IMR-90 (cell line): ENCODE results near the gene NEXN. TPM values are rescaled to one million over a fixed set of nuclear protein-coding genes. Genes with fewer than 3 reads are reported as not detected.
A peak's percentile ranks its signal among the peaks of the same experiment; 100 is the strongest.

ENCODE experiments used
- ATAC-seq: fragments of 200-7000 bp; cut with Tn5 transposase; 2 replicates; pipeline ENCODE4 v1.9.1; 2020; ENCODE audit warnings: low read depth, mild to moderate bottlenecking, moderate library complexity
- BruUV-seq: library from RNA; stranded (reverse); fragments of 400-500 nt; replicated peaks from 2 replicates; lab custom pipeline; 2021; lab: Mats Ljungman, UMichigan
- CTCF ChIA-PET: fragments of 300-600 bp; formaldehyde crosslinking; extraction: SDS; loops from one replicate; lab custom pipeline; 2021; ENCODE audit warnings: antibody characterized with exemption; lab: Yijun Ruan, JAX
- POLR2A ChIA-PET: fragments of 300-600 bp; sonication (Branson Sonifier 250); formaldehyde crosslinking; loops from one replicate; lab custom pipeline; 2022; ENCODE audit warnings: antibody characterized with exemption; ENCODE audit not compliant: unreplicated experiment; lab: Charles Lee
- DNase-seq: peaks from one replicate; pipeline ENCODE4 v3.0.0; 2013
- H2AFZ ChIP-seq: replicated peaks from 2 replicates; pipeline ENCODE3; 2013; ENCODE audit warnings: low read length, mild to moderate bottlenecking; ENCODE audit not compliant: poor library complexity
- H2AK5ac ChIP-seq: 2 replicates; pipeline ENCODE4 v1.6.1; 2013; ENCODE audit warnings: low read depth, low read length, inconsistent platforms
- H2AK9ac ChIP-seq: replicated peaks from 2 replicates; pipeline ENCODE3; 2013; ENCODE audit warnings: mild to moderate bottlenecking, low read depth, low read length, moderate library complexity; ENCODE audit not compliant: poor library complexity
- H2BK120ac ChIP-seq: 2 replicates; pipeline ENCODE4 v1.6.1; 2013; ENCODE audit warnings: low read depth, low read length, inconsistent platforms
- H2BK15ac ChIP-seq: 3 replicates; pipeline ENCODE4 v1.6.1; 2013; ENCODE audit warnings: low read depth, low read length, inconsistent platforms
- H2BK20ac ChIP-seq: 2 replicates; pipeline ENCODE4 v1.6.1; 2013; ENCODE audit warnings: low read depth, mild to moderate bottlenecking, inconsistent platforms, low read length, moderate library complexity
- H2BK5ac ChIP-seq: 2 replicates; pipeline ENCODE4 v1.6.1; 2013; ENCODE audit warnings: mild to moderate bottlenecking, low read depth, low read length, inconsistent platforms; ENCODE audit not compliant: poor library complexity, severe bottlenecking
- H3K14ac ChIP-seq: replicated peaks from 2 replicates; pipeline ENCODE4 v1.6.1; 2013; ENCODE audit warnings: low read depth, low read length, inconsistent platforms
- H3K18ac ChIP-seq: 2 replicates; pipeline ENCODE4 v1.6.1; 2013; ENCODE audit warnings: low read depth, low read length, control low read depth
- H3K23ac ChIP-seq: 2 replicates; pipeline ENCODE4 v1.6.1; 2013; ENCODE audit warnings: low read depth, low read length, inconsistent platforms
- H3K27ac ChIP-seq: 2 replicates; pipeline ENCODE4 v1.5.1; 2013; ENCODE audit warnings: mild to moderate bottlenecking, control low read depth, low read length; ENCODE audit not compliant: insufficient read depth
- H3K27me3 ChIP-seq: 2 replicates; pipeline ENCODE4 v1.6.1; 2013; ENCODE audit warnings: low read length; ENCODE audit not compliant: control insufficient read depth, insufficient read depth
- H3K36me3 ChIP-seq: 2 replicates; pipeline ENCODE4 v1.6.1; 2013; ENCODE audit warnings: low read length, mixed read lengths; ENCODE audit not compliant: control insufficient read depth, insufficient read depth
- H3K4ac ChIP-seq: 2 replicates; pipeline ENCODE4 v1.6.1; 2013; ENCODE audit warnings: low read depth, low read length, inconsistent platforms
- H3K4me1 ChIP-seq: 2 replicates; pipeline ENCODE4 v1.6.1; 2013; ENCODE audit warnings: low read length, mixed read lengths; ENCODE audit not compliant: control insufficient read depth, insufficient read depth
- H3K4me2 ChIP-seq: 2 replicates; pipeline ENCODE4 v1.6.1; 2013; ENCODE audit warnings: low read depth, mild to moderate bottlenecking, control low read depth, low read length, moderate library complexity
- H3K4me3 ChIP-seq: 2 replicates; pipeline ENCODE4 v1.5.1; 2013; ENCODE audit warnings: low read depth, mild to moderate bottlenecking, control low read depth, low read length, moderate library complexity; ENCODE audit not compliant: insufficient read depth
- H3K56ac ChIP-seq: 2 replicates; pipeline ENCODE4 v1.6.1; 2013; ENCODE audit warnings: low read length, inconsistent platforms; ENCODE audit not compliant: insufficient read depth; ENCODE audit errors: extremely low read depth
- H3K79me1 ChIP-seq, 2 experiments: 2 replicates each; pipeline ENCODE4 v1.6.1; 2013; ENCODE audit warnings: low read length in 2 of 2, inconsistent platforms in 1 of 2, low read depth in 1 of 2
- H3K9ac ChIP-seq: 2 replicates; pipeline ENCODE4 v1.6.1; 2013; ENCODE audit warnings: low read depth, low read length, control low read depth
- H3K9me1 ChIP-seq: 2 replicates; pipeline ENCODE4 v1.6.1; 2013; ENCODE audit warnings: low read length, inconsistent platforms; ENCODE audit not compliant: insufficient read depth
- H3K9me3 ChIP-seq: 2 replicates; pipeline ENCODE4 v1.6.1; 2013; ENCODE audit warnings: low read length; ENCODE audit not compliant: control insufficient read depth, insufficient read depth
- H4K20me1 ChIP-seq: 2 replicates; pipeline ENCODE4 v1.6.1; 2013; ENCODE audit warnings: low read length, inconsistent platforms; ENCODE audit not compliant: insufficient read depth
- H4K5ac ChIP-seq: 2 replicates; pipeline ENCODE4 v1.6.1; 2013; ENCODE audit warnings: mild to moderate bottlenecking, low read depth, low read length, control low read depth
- H4K8ac ChIP-seq, 2 experiments: 2 replicates each; pipeline ENCODE4 v1.6.1; 2013; ENCODE audit warnings: low read depth in 2 of 2, low read length in 2 of 2, control low read depth in 1 of 2, inconsistent platforms in 1 of 2
- H4K91ac ChIP-seq: 2 replicates; pipeline ENCODE4 v1.6.1; 2013; ENCODE audit warnings: low read depth, low read length, inconsistent platforms; ENCODE audit not compliant: insufficient read depth
- CHD1 ChIP-seq: IDR thresholded peaks from 2 replicates; pipeline ENCODE4 v1.6.1; 2012; ENCODE audit warnings: low read depth, low read length, improper control_type of control experiment
- WGBS, 2 experiments: methylation state at CpG; one replicate each; pipeline versions ENCODE4 v1.1.5 to v1.1.7; 2013; ENCODE audit warnings: missing lambda C conversion rate in 2 of 2; ENCODE audit not compliant: insufficient read length in 1 of 2; ENCODE audit errors: extremely low coverage in 2 of 2; 5-methylcytosine and 5-hydroxymethylcytosine counted together
- dilution Hi-C: fragments of 300-500 bp; cut with HindIII; formaldehyde crosslinking; loops from one replicate; pipeline ENCODE4 v1.14.3; 2018; ENCODE audit warnings: low sequenced_read_pairs; ENCODE audit not compliant: unreplicated experiment
- in situ Hi-C: fragments of 300-500 bp; cut with MboI; formaldehyde crosslinking; loops from 3 replicates; pipeline ENCODE4 v1.14.3; 2019; ENCODE audit warnings: low sequenced_read_pairs, inconsistent platforms, mixed read lengths
- intact Hi-C: fragments of 100-400 bp; cut with micrococcal nuclease; formaldehyde crosslinking; loops from 2 replicates; pipeline ENCODE4 v1.10.0; 2022
- polyA plus RNA-seq, 3 experiments: library from polyadenylated mRNA; depleted of rRNA; stranded (reverse); fragments of >200 nt; gene quantifications; 2 replicates each; pipeline ENCODE4 v1.2.3, GENCODE V29; 2012; ENCODE audit warnings: low replicate concordance in 1 of 3
- total RNA-seq: library from RNA; depleted of rRNA; stranded (reverse); fragments of >200 nt; gene quantifications from 2 replicates; pipeline ENCODE4 v1.2.3, GENCODE V29; 2012

The NEXN gene
- total and polyA plus RNA-seq, 2 of the 4 experiments (the other 2 are of a cell fraction): 5.2 to 16.1 TPM

- DNase-seq (no peak), ATAC-seq (no peak)
- in situ Hi-C loops: no loop called here
- Histone ChIP-seq H4K5ac (no peak overlapping the region), H4K8ac (peak overlapping the region in 1 of 2 experiments; percentile 10; a peak in 1 of 4 replicates), H3K14ac (no peak overlapping the region), H4K91ac (no peak overlapping the region), H2BK5ac (no peak overlapping the region), H2BK15ac (no peak overlapping the region), H3K4me1 (no peaks in the 10 kb centered on the region), H2AK9ac (no peak overlapping the region), H2AFZ (no peak overlapping the region), H3K23ac (no peak overlapping the region), H3K79me1 (peaks cover 3 to 18% of the 10 kb centered on the region in 2 experiments), H4K20me1 (peaks cover 6% of the 10 kb centered on the region; the same call in 1 of the 2 replicates), H3K4me2 (no peak overlapping the region), H3K36me3 (peaks cover 38% of the 10 kb centered on the region), H3K9ac (no peak overlapping the region), H2AK5ac (no peak overlapping the region), H3K56ac (no peak overlapping the region), H3K9me1 (no peaks in the 10 kb centered on the region), H3K9me3 (no peaks in the 10 kb centered on the region), H3K4ac (no peak overlapping the region), H3K27ac (no peak overlapping the region), H3K18ac (no peak overlapping the region), H3K4me3 (no peak overlapping the region), H2BK120ac (no peak overlapping the region), H2BK20ac (no peak overlapping the region), H3K27me3 (no peaks in the 10 kb centered on the region)
- TSS peak; percentile 84 for BruUV-seq
- intact Hi-C loops: no loop called here
- TF ChIP-seq CHD1: no peak
- CTCF ChIA-PET: no interaction called here
- 88% methylated on average over 1 of the region's 4 CpGs; no CpG with 5 or more reads in 1 of the 2 experiments for WGBS, 2 experiments
- POLR2A ChIA-PET: no interaction called here
- dilution Hi-C loops: no loop called here
Observed at GRCh38 chr1:77942400-77943140, 54.1 kb downstream of the NEXN start.
